MM.1S (cell line): ENCODE measurements around the gene PRR15.

ENCODE experiments used
- EZH2 ChIP-seq: fragments of 300-600 bp; sonication (generic); optimal IDR thresholded peaks from 2 replicates; pipeline ENCODE3; 2017; ENCODE audit warnings: low read depth, mild to moderate bottlenecking, antibody characterized with exemption, low read length, mixed read lengths
- TF ChIP-seq, protein P1 (sequence below): fragments of 300-600 bp; sonication (generic); IDR thresholded peaks from 2 replicates; pipeline ENCODE4 v1.5.1; 2016; ENCODE audit warnings: antibody characterized with exemption, low read length, mixed read lengths

DNA sequence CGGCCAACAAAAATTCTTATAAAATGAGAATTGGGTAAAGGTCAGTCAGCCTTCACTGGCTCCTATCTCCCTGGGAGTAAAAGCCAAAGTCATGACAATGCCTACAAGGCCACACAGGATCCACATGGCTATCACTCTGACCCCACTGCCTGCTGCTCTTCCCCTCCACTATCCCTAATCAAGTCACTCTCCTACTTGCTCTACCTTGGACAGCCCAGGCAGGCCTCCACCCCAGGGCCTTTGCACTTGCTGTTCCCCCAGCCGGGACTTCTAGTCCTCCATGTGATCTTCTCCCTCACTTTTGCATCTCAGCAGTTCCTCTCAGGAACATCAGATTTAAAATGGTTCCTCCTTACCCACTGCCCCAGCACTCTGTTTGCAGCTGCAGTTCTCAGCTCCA, 50.6 kb downstream of the PRR15 start:
- TF ChIP-seq, protein P1, sequence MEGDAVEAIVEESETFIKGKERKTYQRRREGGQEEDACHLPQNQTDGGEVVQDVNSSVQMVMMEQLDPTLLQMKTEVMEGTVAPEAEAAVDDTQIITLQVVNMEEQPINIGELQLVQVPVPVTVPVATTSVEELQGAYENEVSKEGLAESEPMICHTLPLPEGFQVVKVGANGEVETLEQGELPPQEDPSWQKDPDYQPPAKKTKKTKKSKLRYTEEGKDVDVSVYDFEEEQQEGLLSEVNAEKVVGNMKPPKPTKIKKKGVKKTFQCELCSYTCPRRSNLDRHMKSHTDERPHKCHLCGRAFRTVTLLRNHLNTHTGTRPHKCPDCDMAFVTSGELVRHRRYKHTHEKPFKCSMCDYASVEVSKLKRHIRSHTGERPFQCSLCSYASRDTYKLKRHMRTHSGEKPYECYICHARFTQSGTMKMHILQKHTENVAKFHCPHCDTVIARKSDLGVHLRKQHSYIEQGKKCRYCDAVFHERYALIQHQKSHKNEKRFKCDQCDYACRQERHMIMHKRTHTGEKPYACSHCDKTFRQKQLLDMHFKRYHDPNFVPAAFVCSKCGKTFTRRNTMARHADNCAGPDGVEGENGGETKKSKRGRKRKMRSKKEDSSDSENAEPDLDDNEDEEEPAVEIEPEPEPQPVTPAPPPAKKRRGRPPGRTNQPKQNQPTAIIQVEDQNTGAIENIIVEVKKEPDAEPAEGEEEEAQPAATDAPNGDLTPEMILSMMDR, result no peak
- TF ChIP-seq EZH2, result no peak
